Skin of body (tissue), 2 donors: ENCODE data around the gene ITGAX. TPM values are rescaled to one million over a fixed set of nuclear protein-coding genes. Genes with fewer than 3 reads are reported as not detected.
"Not testable (repeated sequence)": the region's sequence is repeated elsewhere in the genome, so short reads cannot be mapped to it uniquely, and the experiment has no call there.

Source experiments
- DNase-seq: peaks from one replicate; lab custom pipeline; 2025; lab: John Stamatoyannopoulos, UW
- total RNA-seq: library from RNA; depleted of rRNA; stranded (reverse); fragments of >200 nt; gene quantifications from one replicate; pipeline ENCODE4 v1.2.3, GENCODE V29; 2014

ITGAX gene
- 3.3 TPM for total RNA-seq

GRCh38 chr16:31354394-31355291 is at the start of gene ITGAX:
ITGAX (plus strand) TSS chr16:31355176; CDS start chr16:31355255, 79 bp downstream.
- no peak for DNase-seq

- DNase-seq: no peak
Observed at GRCh38 chr16:31305219-31305618, 49.8 kb upstream of the ITGAX start.

- not testable (repeated sequence) for DNase-seq
Observed at GRCh38 chr16:31308381-31308780, 46.6 kb upstream of the ITGAX start.

GRCh38 chr16:31322500-31322899 is 32.5 kb upstream of the ITGAX start:
- no peak for DNase-seq

- DNase-seq: no peak
Observed at GRCh38 chr16:31323959-31324629, 30.9 kb upstream of the ITGAX start.

- no peak for DNase-seq
Observed at GRCh38 chr16:31325171-31325570, 29.8 kb upstream of the ITGAX start.

GRCh38 chr16:31327646-31328225 is 27.2 kb upstream of the ITGAX start:
- no peak for DNase-seq

- no peak for DNase-seq
Observed at GRCh38 chr16:31328322-31329052, 26.5 kb upstream of the ITGAX start.

- no peak for DNase-seq
Observed at GRCh38 chr16:31329671-31330552, 25.1 kb upstream of the ITGAX start.

- no peak for DNase-seq
Observed at GRCh38 chr16:31330553-31330890, 24.5 kb upstream of the ITGAX start.

GRCh38 chr16:31331141-31331764 is 23.7 kb upstream of the ITGAX start:
- no peak for DNase-seq

GRCh38 chr16:31331807-31332301 is 23.1 kb upstream of the ITGAX start:
- no peak for DNase-seq

- DNase-seq: no peak
Observed at GRCh38 chr16:31332544-31332943, 22.4 kb upstream of the ITGAX start.

- DNase-seq: no peak
Observed at GRCh38 chr16:31333686-31334649, 21.0 kb upstream of the ITGAX start.

GRCh38 chr16:31334934-31335333 is 20.0 kb upstream of the ITGAX start:
- no peak for DNase-seq

- DNase-seq: no peak
Observed at GRCh38 chr16:31335431-31335830, 19.5 kb upstream of the ITGAX start.

- DNase-seq: not testable (repeated sequence)
Observed at GRCh38 chr16:31338166-31338685, 16.8 kb upstream of the ITGAX start.

GRCh38 chr16:31344712-31345111 is 10.3 kb upstream of the ITGAX start:
- no peak for DNase-seq

GRCh38 chr16:31347445-31347844 is 7.5 kb upstream of the ITGAX start:
- DNase-seq: no peak
